Neural progenitor cell (in vitro differentiated cells): ENCODE measurements around the gene ESYT3. TPM values are rescaled to one million over a fixed set of nuclear protein-coding genes. Genes with fewer than 3 reads are reported as not detected.

Source experiments
- DNase-seq: peaks from one replicate; pipeline ENCODE4 v3.0.0-alpha.2; 2016; ENCODE audit warnings: low spot score
- H2AFZ ChIP-seq: fragments of 200-600 bp; sonication (generic); replicated peaks from 2 replicates; pipeline ENCODE4 v1.6.1; 2016; ENCODE audit warnings: antibody characterized with exemption
- H3F3A ChIP-seq: fragments of 200-600 bp; sonication (generic); 2 replicates; pipeline ENCODE4 v1.6.1; 2016; ENCODE audit warnings: antibody characterized with exemption, low read depth
- H3K27ac ChIP-seq: fragments of 200-600 bp; sonication (generic); 2 replicates; pipeline ENCODE4 v1.5.1; 2016; ENCODE audit warnings: mild to moderate bottlenecking
- H3K27me3 ChIP-seq: fragments of 200-600 bp; sonication (generic); 2 replicates; pipeline ENCODE4 v1.6.1; 2016; ENCODE audit warnings: mild to moderate bottlenecking, moderate library complexity
- H3K36me3 ChIP-seq: fragments of 200-600 bp; sonication (generic); 2 replicates; pipeline ENCODE4 v1.5.1; 2016
- H3K4me1 ChIP-seq: fragments of 200-600 bp; sonication (generic); 2 replicates; pipeline ENCODE4 v1.6.1; 2016; ENCODE audit warnings: mixed run types
- H3K4me2 ChIP-seq: fragments of 200-600 bp; sonication (generic); 2 replicates; pipeline ENCODE4 v1.6.1; 2016
- H3K4me3 ChIP-seq: fragments of 200-600 bp; sonication (generic); 2 replicates; pipeline ENCODE4 v1.5.1; 2016
- H3K79me2 ChIP-seq: fragments of 200-600 bp; sonication (generic); 2 replicates; pipeline ENCODE4 v1.6.1; 2016; ENCODE audit warnings: low read depth
- H3K9ac ChIP-seq: fragments of 200-600 bp; sonication (generic); 2 replicates; pipeline ENCODE4 v1.6.1; 2016
- H3K9me3 ChIP-seq: fragments of 200-600 bp; sonication (generic); 2 replicates; pipeline ENCODE4 v1.5.1; 2016; ENCODE audit warnings: low read depth
- H4K20me1 ChIP-seq: fragments of 200-600 bp; sonication (generic); 2 replicates; pipeline ENCODE4 v1.6.1; 2016; ENCODE audit warnings: low read depth
- H3K27ac Mint-ChIP-seq: 3 replicates; pipeline ENCODE4 v1.8.0; 2021; ENCODE audit warnings: mixed read lengths
- H3K27me3 Mint-ChIP-seq: 2 replicates; pipeline ENCODE4 v1.8.0; 2022; ENCODE audit warnings: low read depth, mild to moderate bottlenecking, inconsistent platforms, moderate library complexity, mixed read lengths; ENCODE audit not compliant: insufficient read depth
- H3K36me3 Mint-ChIP-seq: 3 replicates; pipeline ENCODE4 v1.8.0; 2021; ENCODE audit warnings: mixed read lengths
- H3K4me1 Mint-ChIP-seq: 3 replicates; pipeline ENCODE4 v1.8.0; 2021; ENCODE audit warnings: mixed read lengths
- H3K4me3 Mint-ChIP-seq: 3 replicates; pipeline ENCODE4 v1.8.0; 2021; ENCODE audit warnings: mild to moderate bottlenecking, moderate library complexity, mixed read lengths
- H3K9me3 Mint-ChIP-seq: 3 replicates; pipeline ENCODE4 v1.8.0; 2020; ENCODE audit warnings: mixed read lengths
- EZH2 ChIP-seq: fragments of 200-600 bp; sonication (generic); IDR thresholded peaks from 2 replicates; pipeline ENCODE4 v1.6.1; 2017; ENCODE audit warnings: antibody characterized with exemption, mild to moderate bottlenecking, moderate library complexity
- EZH2phosphoT487 ChIP-seq: fragments of 200-600 bp; sonication (generic); IDR thresholded peaks from 2 replicates; pipeline ENCODE4 v1.6.1; 2017; ENCODE audit warnings: antibody characterized with exemption
- total RNA-seq: library from RNA; depleted of rRNA; stranded (reverse); fragments of >200 nt; gene quantifications from 2 replicates; pipeline ENCODE4 v1.2.3, GENCODE V29; 2015; ENCODE audit warnings: low replicate concordance
- TF ChIP-seq, protein P1 (sequence below): fragments of 200-600 bp; sonication (generic); IDR thresholded peaks from 2 replicates; pipeline ENCODE4 v1.5.1; 2017; ENCODE audit warnings: antibody characterized with exemption, mild to moderate bottlenecking

The ESYT3 gene
- total RNA-seq, 1 donor from 2014 or later, result 1.4 TPM

DNA sequence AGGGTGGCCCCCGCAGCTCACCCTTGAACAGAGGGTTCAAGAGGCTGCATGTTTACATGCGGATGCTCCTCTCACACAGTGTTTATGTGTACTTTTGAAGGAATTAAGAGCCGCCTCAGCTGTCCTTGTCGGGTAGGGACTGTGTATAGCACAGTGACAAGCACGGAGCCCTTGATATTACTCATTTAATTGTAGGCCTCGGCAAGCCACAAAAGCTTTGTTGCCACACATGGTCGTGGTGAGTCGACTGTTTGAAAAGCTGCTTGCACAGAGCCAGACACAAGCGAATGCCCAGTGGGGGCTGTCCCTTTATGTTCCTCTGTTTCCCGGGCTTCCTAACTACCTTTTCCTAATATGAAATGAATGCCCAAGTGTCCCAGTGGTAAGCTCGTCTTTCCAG is 4.5 kb downstream of the ESYT3 start:
- Histone ChIP-seq H3K79me2 (no peaks in the 10 kb centered on the region), H3K4me2 (no peak overlapping the region), H2AFZ (no peak overlapping the region), H4K20me1 (peaks cover 4% of the 10 kb centered on the region), H3K27ac (no peak overlapping the region), H3K36me3 (no peaks in the 10 kb centered on the region), H3F3A (no peaks in the 10 kb centered on the region), H3K9me3 (no peaks in the 10 kb centered on the region), H3K4me1 (peaks cover 13% of the 10 kb centered on the region), H3K4me3 (no peak overlapping the region), H3K27me3 (peaks cover 40% of the 10 kb centered on the region), H3K9ac (no peak overlapping the region)
- no peaks in the 10 kb centered on the region for H3K36me3 Mint-ChIP-seq
- no peak overlapping the region for H3K27ac Mint-ChIP-seq
- no peak for DNase-seq
- peaks cover 5% of the 10 kb centered on the region for H3K9me3 Mint-ChIP-seq
- H3K27me3 Mint-ChIP-seq, result peaks cover 42% of the 10 kb centered on the region
- H3K4me3 Mint-ChIP-seq, result no peak overlapping the region
- H3K4me1 Mint-ChIP-seq, result peaks cover 41% of the 10 kb centered on the region
- TF ChIP-seq, protein P1, sequence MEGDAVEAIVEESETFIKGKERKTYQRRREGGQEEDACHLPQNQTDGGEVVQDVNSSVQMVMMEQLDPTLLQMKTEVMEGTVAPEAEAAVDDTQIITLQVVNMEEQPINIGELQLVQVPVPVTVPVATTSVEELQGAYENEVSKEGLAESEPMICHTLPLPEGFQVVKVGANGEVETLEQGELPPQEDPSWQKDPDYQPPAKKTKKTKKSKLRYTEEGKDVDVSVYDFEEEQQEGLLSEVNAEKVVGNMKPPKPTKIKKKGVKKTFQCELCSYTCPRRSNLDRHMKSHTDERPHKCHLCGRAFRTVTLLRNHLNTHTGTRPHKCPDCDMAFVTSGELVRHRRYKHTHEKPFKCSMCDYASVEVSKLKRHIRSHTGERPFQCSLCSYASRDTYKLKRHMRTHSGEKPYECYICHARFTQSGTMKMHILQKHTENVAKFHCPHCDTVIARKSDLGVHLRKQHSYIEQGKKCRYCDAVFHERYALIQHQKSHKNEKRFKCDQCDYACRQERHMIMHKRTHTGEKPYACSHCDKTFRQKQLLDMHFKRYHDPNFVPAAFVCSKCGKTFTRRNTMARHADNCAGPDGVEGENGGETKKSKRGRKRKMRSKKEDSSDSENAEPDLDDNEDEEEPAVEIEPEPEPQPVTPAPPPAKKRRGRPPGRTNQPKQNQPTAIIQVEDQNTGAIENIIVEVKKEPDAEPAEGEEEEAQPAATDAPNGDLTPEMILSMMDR, result no peak
- TF ChIP-seq EZH2 (no peak), EZH2phosphoT487 (no peak)

DNA sequence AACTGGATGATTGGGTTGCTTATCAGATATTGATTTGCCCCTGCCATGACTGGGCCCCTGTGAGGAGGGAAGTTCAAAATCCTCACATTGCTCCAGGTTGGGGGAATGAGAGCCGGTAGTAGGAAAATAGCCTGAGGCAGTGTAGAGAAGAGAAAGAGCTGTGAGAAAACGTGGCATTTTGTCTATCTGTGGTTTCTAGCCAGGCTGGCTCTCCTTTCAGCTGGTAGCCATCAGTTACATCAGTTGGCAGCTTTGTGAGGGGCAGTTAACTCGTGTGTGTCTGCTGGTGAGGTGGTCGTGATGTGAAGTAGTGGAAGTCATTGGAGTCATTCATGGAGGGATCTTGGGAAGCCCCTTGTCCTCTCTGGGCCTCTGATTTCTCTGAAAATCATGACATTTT is 5.2 kb downstream of the ESYT3 start:
- peaks cover 12% of the 10 kb centered on the region for H3K4me1 ChIP-seq
- no peaks in the 10 kb centered on the region for H3K9me3 ChIP-seq
- H3K4me3 ChIP-seq, result no peak overlapping the region
- no peak overlapping the region for H3K27ac ChIP-seq
- Mint-ChIP-seq H3K27ac (peak overlapping the region; percentile 4), H3K9me3 (peaks cover 5% of the 10 kb centered on the region), H3K27me3 (peaks cover 35% of the 10 kb centered on the region), H3K4me3 (no peak overlapping the region), H3K4me1 (peaks cover 45% of the 10 kb centered on the region), H3K36me3 (no peaks in the 10 kb centered on the region)
- no peaks in the 10 kb centered on the region for H3F3A ChIP-seq
- no peak overlapping the region for H3K4me2 ChIP-seq
- H4K20me1 ChIP-seq, result peaks cover 4% of the 10 kb centered on the region
- H3K36me3 ChIP-seq, result no peaks in the 10 kb centered on the region
- H2AFZ ChIP-seq, result no peak overlapping the region
- peaks cover 32% of the 10 kb centered on the region for H3K27me3 ChIP-seq
- H3K9ac ChIP-seq, result no peak overlapping the region
- TF ChIP-seq, protein P1, result no peak
- no peak for TF ChIP-seq EZH2
- DNase-seq, result no peak
- H3K79me2 ChIP-seq, result no peaks in the 10 kb centered on the region

DNA sequence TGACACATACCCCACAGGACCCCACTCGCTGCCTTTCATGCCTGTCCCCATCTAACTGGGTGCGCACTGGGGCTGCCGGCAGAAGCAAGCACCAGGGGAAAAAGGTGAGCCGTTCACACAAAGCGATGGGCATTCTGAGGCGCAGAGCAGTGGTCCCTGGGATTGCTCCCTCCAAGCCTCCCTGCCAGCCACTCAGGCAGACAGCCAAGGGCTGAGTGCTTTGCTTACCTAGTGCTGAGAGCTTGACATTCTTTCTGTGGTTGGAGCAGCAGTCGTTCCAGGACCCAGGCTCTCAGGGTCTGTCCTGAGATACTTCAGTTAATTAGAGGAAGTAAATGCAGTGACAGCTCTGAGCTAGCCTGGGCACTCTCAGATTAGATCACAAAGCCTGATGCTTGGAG is 5.7 kb downstream of the ESYT3 start:
- Histone ChIP-seq H4K20me1 (peaks cover 4% of the 10 kb centered on the region), H2AFZ (no peak overlapping the region), H3K4me3 (no peak overlapping the region), H3K4me2 (no peak overlapping the region), H3K27ac (no peak overlapping the region), H3F3A (no peaks in the 10 kb centered on the region), H3K4me1 (peaks cover 7% of the 10 kb centered on the region), H3K36me3 (no peaks in the 10 kb centered on the region), H3K27me3 (peaks cover 27% of the 10 kb centered on the region), H3K9ac (no peak overlapping the region), H3K9me3 (no peaks in the 10 kb centered on the region), H3K79me2 (no peaks in the 10 kb centered on the region)
- peaks cover 32% of the 10 kb centered on the region for H3K27me3 Mint-ChIP-seq
- H3K4me3 Mint-ChIP-seq, result no peak overlapping the region
- H3K27ac Mint-ChIP-seq, result peak overlapping the region; percentile 4
- H3K9me3 Mint-ChIP-seq, result peaks cover 5% of the 10 kb centered on the region
- TF ChIP-seq EZH2phosphoT487, result no peak
- no peak for TF ChIP-seq EZH2
- TF ChIP-seq, protein P1, result no peak
- H3K36me3 Mint-ChIP-seq, result no peaks in the 10 kb centered on the region
- peaks cover 45% of the 10 kb centered on the region for H3K4me1 Mint-ChIP-seq
- DNase-seq, result no peak
